IPS DF 6.9 (cell line): Measurements from ENCODE around the gene KCNT1.

ENCODE experiments used
- DNase-seq: peaks from one replicate; pipeline ENCODE4 v3.0.0-alpha.2; 2013; ENCODE audit warnings: low read depth, low spot score
- H3K27ac ChIP-seq: one replicate; pipeline ENCODE4 v1.5.1; 2013; ENCODE audit warnings: low read length, control low read depth
- H3K27me3 ChIP-seq: 2 replicates; pipeline ENCODE4 v1.6.1; 2013; ENCODE audit warnings: mild to moderate bottlenecking, low read length; ENCODE audit not compliant: control insufficient read depth, insufficient read depth
- H3K36me3 ChIP-seq: 2 replicates; pipeline ENCODE4 v1.6.1; 2013; ENCODE audit warnings: low read length; ENCODE audit not compliant: control insufficient read depth, insufficient read depth
- H3K4me1 ChIP-seq: 2 replicates; pipeline ENCODE4 v1.6.1; 2013; ENCODE audit warnings: low read length; ENCODE audit not compliant: control insufficient read depth, insufficient read depth
- H3K4me3 ChIP-seq: 2 replicates; pipeline ENCODE4 v1.5.1; 2013; ENCODE audit warnings: mild to moderate bottlenecking, low read length
- H3K9me3 ChIP-seq: 2 replicates; pipeline ENCODE4 v1.6.1; 2013; ENCODE audit warnings: low read length, inconsistent platforms; ENCODE audit not compliant: control insufficient read depth, insufficient read depth
- WGBS: extraction: QIAGEN DNeasy Blood & Tissue Kit; methylation state at CpG from one replicate; pipeline ENCODE4 v1.1.7; 2013; ENCODE audit warnings: mixed read lengths, missing lambda C conversion rate; ENCODE audit not compliant: insufficient read length, insufficient coverage; 5-methylcytosine and 5-hydroxymethylcytosine counted together

Gene KCNT1

GRCh38 chr9:135673941-135674340 lies 28.0 kb upstream of the KCNT1 start:
- Histone ChIP-seq H3K27me3 (no peaks in the 10 kb centered on the region), H3K36me3 (no peaks in the 10 kb centered on the region), H3K27ac (no peak overlapping the region), H3K9me3 (no peaks in the 10 kb centered on the region), H3K4me3 (no peak overlapping the region), H3K4me1 (peaks cover 3% of the 10 kb centered on the region; the same call in 1 of the 2 replicates)
- no CpG with 5 or more reads among the region's 8 CpGs for WGBS
- no peak for DNase-seq

- DNase-seq: no peak
- Histone ChIP-seq H3K4me1 (peaks cover 4% of the 10 kb centered on the region; the same call in 1 of the 2 replicates), H3K9me3 (no peaks in the 10 kb centered on the region), H3K4me3 (no peak overlapping the region), H3K27ac (no peak overlapping the region), H3K27me3 (no peaks in the 10 kb centered on the region), H3K36me3 (no peaks in the 10 kb centered on the region)
- WGBS: no CpG with 5 or more reads among the region's 10 CpGs
Measured at GRCh38 chr9:135674977-135675376, 27.0 kb upstream of the KCNT1 start.

- Histone ChIP-seq H3K27ac (no peak overlapping the region), H3K9me3 (no peaks in the 10 kb centered on the region), H3K4me1 (peaks cover 3% of the 10 kb centered on the region; the same call in 1 of the 2 replicates), H3K27me3 (no peaks in the 10 kb centered on the region), H3K4me3 (no peak overlapping the region), H3K36me3 (no peaks in the 10 kb centered on the region)
- DNase-seq: no peak
- no CpG with 5 or more reads among the region's 13 CpGs for WGBS
Measured at GRCh38 chr9:135676891-135677290, 25.1 kb upstream of the KCNT1 start.

GRCh38 chr9:135677641-135678168 lies 24.3 kb upstream of the KCNT1 start:
- Histone ChIP-seq H3K27me3 (no peaks in the 10 kb centered on the region), H3K36me3 (no peaks in the 10 kb centered on the region), H3K27ac (no peak overlapping the region), H3K9me3 (no peaks in the 10 kb centered on the region), H3K4me3 (no peak overlapping the region), H3K4me1 (peaks cover 2% of the 10 kb centered on the region; the same call in 1 of the 2 replicates)
- no peak for DNase-seq
- no CpG with 5 or more reads among the region's 22 CpGs for WGBS

- H3K36me3 ChIP-seq: no peaks in the 10 kb centered on the region
- H3K4me1 ChIP-seq: peaks cover 2% of the 10 kb centered on the region; the same call in 1 of the 2 replicates
- no CpG with 5 or more reads among the region's 20 CpGs for WGBS
- H3K4me3 ChIP-seq: no peak overlapping the region
- H3K27me3 ChIP-seq: no peaks in the 10 kb centered on the region
- H3K27ac ChIP-seq: no peak overlapping the region
- no peak for DNase-seq
- H3K9me3 ChIP-seq: no peaks in the 10 kb centered on the region
Measured at GRCh38 chr9:135678236-135679017, 23.6 kb upstream of the KCNT1 start.

GRCh38 chr9:135680056-135680455 lies 21.9 kb upstream of the KCNT1 start:
- H3K27me3 ChIP-seq: no peaks in the 10 kb centered on the region
- peaks cover 2% of the 10 kb centered on the region; the same call in 1 of the 2 replicates for H3K4me1 ChIP-seq
- no peak overlapping the region for H3K4me3 ChIP-seq
- H3K9me3 ChIP-seq: no peaks in the 10 kb centered on the region
- H3K36me3 ChIP-seq: no peaks in the 10 kb centered on the region
- no peak for DNase-seq
- no peak overlapping the region for H3K27ac ChIP-seq
- WGBS: no CpG with 5 or more reads among the region's 16 CpGs

- Histone ChIP-seq H3K4me3 (no peak overlapping the region), H3K9me3 (no peaks in the 10 kb centered on the region), H3K4me1 (peaks cover 2% of the 10 kb centered on the region; the same call in 1 of the 2 replicates), H3K27ac (no peak overlapping the region), H3K27me3 (no peaks in the 10 kb centered on the region), H3K36me3 (no peaks in the 10 kb centered on the region)
- WGBS: no CpG with 5 or more reads among the region's 5 CpGs
- DNase-seq: no peak
Measured at GRCh38 chr9:135681161-135681560, 20.8 kb upstream of the KCNT1 start.

- no peak overlapping the region for H3K27ac ChIP-seq
- WGBS: no CpG with 5 or more reads among the region's 15 CpGs
Measured at GRCh38 chr9:135683401-135684034, 18.5 kb upstream of the KCNT1 start.

GRCh38 chr9:135684691-135685090 lies 17.3 kb upstream of the KCNT1 start:
- Histone ChIP-seq H3K27ac (no peak overlapping the region), H3K27me3 (no peaks in the 10 kb centered on the region), H3K4me3 (no peak overlapping the region), H3K9me3 (no peaks in the 10 kb centered on the region), H3K4me1 (0 out of 2 replicates have a peak, but pooled peaks cover 2% of the 10 kb centered on the region), H3K36me3 (no peaks in the 10 kb centered on the region)
- WGBS: no CpG with 5 or more reads among the region's 17 CpGs
- no peak for DNase-seq

More at GRCh38 chr9:135683401-135684034, 18.5 kb upstream of the KCNT1 start:
- H3K9me3 ChIP-seq: no peaks in the 10 kb centered on the region
- peaks cover 2% of the 10 kb centered on the region; the same call in 1 of the 2 replicates for H3K4me1 ChIP-seq
- no peaks in the 10 kb centered on the region for H3K27me3 ChIP-seq
- H3K36me3 ChIP-seq: no peaks in the 10 kb centered on the region
- DNase-seq: no peak
- H3K4me3 ChIP-seq: no peak overlapping the region

GRCh38 chr9:135687216-135687615 lies 14.8 kb upstream of the KCNT1 start:
- no peaks in the 10 kb centered on the region for H3K36me3 ChIP-seq
- no peaks in the 10 kb centered on the region for H3K9me3 ChIP-seq
- WGBS: no CpG with 5 or more reads among the region's 15 CpGs
- no peaks in the 10 kb centered on the region for H3K27me3 ChIP-seq
- no peak overlapping the region for H3K4me3 ChIP-seq
- no peak for DNase-seq
- H3K27ac ChIP-seq: no peak overlapping the region
- H3K4me1 ChIP-seq: 0 out of 2 replicates have a peak, but pooled peaks cover under 1% of the 10 kb centered on the region
